Activated T-helper 1 cell treated with anti-CD3 and anti-CD28 coated beads, Interleukin-12 subunit alpha, Interleukin-12 subunit beta, Interleukin-2, Interleukin-4 antibody, amounts not matched to agents 30 ng/mL and 10 ng/mL and 1 ng/mL, durations not matched to agents 14 hours and 24 hours and 36 hours (primary cell): ENCODE measurements around the gene CD14. TPM values are rescaled to one million over a fixed set of nuclear protein-coding genes. Genes with fewer than 3 reads are reported as not detected.
"Not testable (repeated sequence)": the region's sequence is repeated elsewhere in the genome, so short reads cannot be mapped to it uniquely, and the experiment has no call there.

ENCODE experiments used
- DNase-seq: peaks from one replicate; pipeline ENCODE4 v3.0.0; 2021; ENCODE audit warnings: low spot score
- H3K27ac Mint-ChIP-seq: one replicate; pipeline ENCODE4 v1.8.0; 2021; ENCODE audit warnings: mild to moderate bottlenecking, mixed read lengths
- H3K27me3 Mint-ChIP-seq: one replicate; pipeline ENCODE4 v1.8.0; 2022; ENCODE audit warnings: mild to moderate bottlenecking, moderate library complexity, mixed read lengths; ENCODE audit not compliant: insufficient read depth
- H3K36me3 Mint-ChIP-seq: one replicate; pipeline ENCODE4 v1.8.0; 2021; ENCODE audit warnings: low read depth, mixed read lengths
- H3K4me1 Mint-ChIP-seq: one replicate; pipeline ENCODE4 v1.8.0; 2021; ENCODE audit warnings: low read depth, mixed read lengths
- H3K4me3 Mint-ChIP-seq: one replicate; pipeline ENCODE4 v1.8.0; 2021; ENCODE audit warnings: mild to moderate bottlenecking, moderate library complexity, mixed read lengths
- H3K9me3 Mint-ChIP-seq: one replicate; pipeline ENCODE4 v1.8.0; 2021; ENCODE audit warnings: mixed read lengths
- intact Hi-C: fragments of 100-400 bp; cut with micrococcal nuclease; formaldehyde crosslinking; loops from one replicate; pipeline ENCODE4 v1.15.1; 2024
- total RNA-seq: library from RNA; stranded (reverse); gene quantifications from 2 replicates; pipeline ENCODE4 v1.2.3, GENCODE V29; 2022

The CD14 gene
- total RNA-seq, 1 donor from 2014 or later = 0.62 TPM

DNA sequence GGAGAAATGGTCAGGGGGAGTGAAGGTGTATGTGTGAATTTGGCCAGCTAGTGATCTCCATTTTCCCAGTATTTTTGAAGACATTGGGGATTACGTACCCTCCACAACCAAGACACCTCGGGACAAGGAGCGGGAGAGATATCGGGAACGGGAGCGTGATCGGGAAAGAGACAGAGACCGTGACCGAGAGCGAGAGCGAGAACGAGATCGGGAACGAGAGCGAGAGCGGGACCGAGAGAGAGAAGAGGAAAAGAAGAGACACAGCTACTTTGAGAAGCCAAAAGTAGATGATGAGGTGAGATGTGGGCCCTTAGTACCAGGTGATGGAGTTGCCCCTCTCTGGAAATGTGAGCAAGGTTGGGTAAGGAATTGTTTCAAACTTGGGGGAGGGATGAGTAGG is 25.9 kb upstream of the CD14 start:
- H3K27ac Mint-ChIP-seq = no peak overlapping the region
- peaks cover 58% of the 10 kb centered on the region for H3K36me3 Mint-ChIP-seq
- H3K27me3 Mint-ChIP-seq = no peaks in the 10 kb centered on the region
- H3K4me1 Mint-ChIP-seq = no peaks in the 10 kb centered on the region
- no peaks in the 10 kb centered on the region for H3K9me3 Mint-ChIP-seq
- no peak overlapping the region for H3K4me3 Mint-ChIP-seq
- no peak for DNase-seq
- intact Hi-C loops = no loop called here

DNA sequence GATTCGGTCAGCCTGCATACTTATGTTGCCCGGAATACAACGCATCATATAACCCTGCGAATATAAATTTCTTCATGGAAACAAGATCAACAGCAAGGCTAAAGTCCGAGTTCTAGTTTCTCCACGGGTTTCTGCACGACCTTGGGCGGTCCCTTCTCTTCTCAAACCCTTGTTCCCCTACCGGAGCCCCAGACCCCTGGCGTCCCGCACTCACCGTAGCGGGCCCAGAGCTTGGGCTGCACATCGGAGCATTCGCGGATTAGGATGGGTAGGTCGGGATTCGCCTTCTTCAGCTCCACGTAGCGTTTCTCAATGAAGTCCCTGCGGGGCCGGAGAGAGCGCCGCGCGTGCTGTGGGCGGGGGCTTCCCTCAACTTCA is 14.1 kb upstream of the CD14 start:
- Mint-ChIP-seq H3K36me3 (peaks cover 40% of the 10 kb centered on the region), H3K4me1 (peaks cover 38% of the 10 kb centered on the region), H3K4me3 (peak overlapping the region; percentile 99), H3K27me3 (no peaks in the 10 kb centered on the region), H3K9me3 (no peaks in the 10 kb centered on the region), H3K27ac (peak overlapping the region; percentile 97)
- no peak for DNase-seq
- intact Hi-C loops = loop anchor here (1.0 to 10.0 kb wide), 11 partner anchors 8 to 1352 kb away; partner anchors contain the start of genes ANKHD1, APBB3, CYSTM1 and EIF4EBP3

DNA sequence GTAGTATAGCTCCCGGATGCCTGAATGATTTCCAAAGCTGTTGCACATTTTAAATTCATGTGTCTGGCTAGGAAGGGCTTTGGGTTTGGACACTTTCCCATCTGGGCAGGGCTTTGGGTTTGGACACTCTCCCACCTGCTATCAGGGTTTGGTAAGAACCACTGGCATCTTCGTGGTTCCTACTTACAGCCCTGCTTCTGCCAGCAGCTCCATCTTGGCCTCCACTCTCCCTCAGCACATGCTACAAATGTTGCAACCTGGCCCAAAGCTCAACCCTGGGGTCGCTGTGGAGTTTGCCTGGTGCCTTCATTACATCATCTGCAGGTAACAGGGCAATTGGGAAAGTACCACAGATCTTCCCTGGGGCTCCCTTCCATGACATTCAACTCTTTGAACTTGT is 9.7 kb upstream of the CD14 start:
- Mint-ChIP-seq H3K4me3 (no peak overlapping the region), H3K27ac (no peak overlapping the region), H3K27me3 (no peaks in the 10 kb centered on the region), H3K4me1 (peaks cover 52% of the 10 kb centered on the region), H3K9me3 (no peaks in the 10 kb centered on the region), H3K36me3 (peaks cover 42% of the 10 kb centered on the region)
- intact Hi-C loops = loop anchor here (10.0 kb wide), 1 partner anchor 1348 kb away; the partner anchor contains the start of gene MATR3
- DNase-seq = no peak

DNA sequence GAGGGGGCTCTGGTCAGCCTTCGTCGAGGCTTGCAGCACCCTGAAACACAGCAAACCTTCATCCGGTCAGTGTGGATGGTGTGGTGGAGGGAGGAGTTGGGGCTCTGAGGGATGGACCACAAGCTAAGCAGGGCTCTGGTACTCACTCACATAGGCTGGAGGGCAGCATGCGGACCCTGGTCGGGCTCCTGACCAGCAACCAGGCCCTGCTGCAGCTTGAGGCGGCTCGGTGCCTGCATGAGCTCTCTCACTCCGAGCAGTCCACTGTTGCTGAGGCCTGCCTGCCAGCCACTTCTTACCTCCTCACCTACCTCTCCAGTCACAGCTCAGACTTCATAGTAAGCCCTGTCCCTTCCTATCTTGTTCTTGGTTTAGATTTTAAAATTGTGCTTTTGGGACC is 8.7 kb upstream of the CD14 start:
- DNase-seq = no peak
- Mint-ChIP-seq H3K4me1 (peaks cover 52% of the 10 kb centered on the region), H3K9me3 (no peaks in the 10 kb centered on the region), H3K27me3 (peaks cover 2% of the 10 kb centered on the region), H3K27ac (no peak overlapping the region), H3K4me3 (no peak overlapping the region), H3K36me3 (peaks cover 42% of the 10 kb centered on the region)
- intact Hi-C loops = loop anchor here (10.0 kb wide), 1 partner anchor 1347 kb away; the partner anchor contains the start of gene MATR3

DNA sequence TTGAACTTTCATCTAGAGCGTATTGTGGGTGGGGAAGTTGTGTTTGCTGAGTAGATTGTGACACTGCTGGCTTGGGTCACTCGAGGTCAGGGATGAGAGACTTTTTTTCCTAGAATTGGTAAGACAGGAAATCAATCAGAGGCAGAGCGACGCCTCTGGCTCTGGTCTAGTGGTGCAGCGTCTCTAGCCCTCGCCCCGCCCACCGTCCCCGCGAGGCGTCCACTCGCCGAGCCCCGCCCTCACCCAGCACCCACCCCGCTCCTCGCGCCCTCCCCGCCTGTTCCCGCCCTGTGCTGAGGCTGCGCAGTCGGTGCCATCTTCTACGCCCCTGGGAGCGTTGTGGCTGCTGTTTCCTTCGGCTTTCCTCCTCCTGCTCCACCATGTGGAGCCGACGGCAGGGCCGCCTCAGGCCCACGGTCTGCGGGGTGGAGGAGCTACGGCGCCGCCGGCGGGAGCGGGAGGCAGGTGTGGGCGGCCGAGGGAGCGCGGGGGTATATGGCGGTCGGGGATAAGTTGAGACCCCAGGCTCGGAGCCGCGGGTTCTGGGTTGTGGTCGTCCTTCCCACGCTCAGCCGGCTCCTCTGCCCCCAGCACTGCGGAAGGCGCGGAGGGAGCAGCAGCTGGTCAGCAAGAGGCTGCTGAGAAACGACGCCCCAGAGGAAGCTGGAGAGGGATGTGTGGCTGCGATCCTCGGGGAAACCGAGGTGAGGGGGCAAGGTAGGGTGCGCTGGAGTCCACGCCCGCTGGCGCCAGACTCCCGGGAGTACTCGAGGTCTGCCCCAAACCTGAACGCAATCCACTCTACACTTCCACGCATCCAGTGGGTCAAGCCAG is 6.4 kb upstream of the CD14 start, which contains the start of gene TMCO6:
TMCO6 (plus strand) TSS at position 304 of the 834 bp plus-strand sequence; CDS start at position 381, 77 bp downstream.
- H3K27me3 Mint-ChIP-seq = peaks cover 2% of the 10 kb centered on the region
- peak within 1 kb of the TSS; percentile 93 for H3K4me3 Mint-ChIP-seq
- peak within 1 kb of the TSS; percentile 97 for H3K27ac Mint-ChIP-seq
- H3K36me3 Mint-ChIP-seq = peaks cover 26% of the 10 kb centered on the region
- intact Hi-C loops = loop anchor here (1.0 to 10.0 kb wide), 11 partner anchors 8 to 525 kb away; partner anchors contain the start of genes ANKHD1, APBB3, EIF4EBP3 and HARS1
- H3K9me3 Mint-ChIP-seq = no peaks in the 10 kb centered on the region
- H3K4me1 Mint-ChIP-seq = peaks cover 31% of the 10 kb centered on the region
- DNase-seq = peak; percentile 91

DNA sequence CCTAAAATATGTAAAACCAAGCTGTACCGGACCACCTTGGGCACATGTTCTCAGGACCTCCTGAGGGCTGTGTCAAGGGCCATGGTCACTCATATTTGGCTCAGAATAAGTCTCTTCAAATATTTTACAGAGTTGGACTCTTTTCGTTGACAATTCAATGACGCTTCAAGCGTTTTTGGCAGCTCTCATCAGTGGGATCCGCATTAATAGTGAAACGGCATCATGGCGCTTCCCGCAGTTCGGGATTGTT is 5.8 kb upstream of the CD14 start:
- H3K9me3 Mint-ChIP-seq, H3K27me3 Mint-ChIP-seq, DNase-seq: not testable (repeated sequence)
- intact Hi-C loops = loop anchor here (1.0 to 10.0 kb wide), 11 partner anchors 8 to 524 kb away; partner anchors contain the start of genes ANKHD1, APBB3, EIF4EBP3 and HARS1
- Mint-ChIP-seq H3K27ac (peak overlapping the region; percentile 97), H3K4me3 (peak overlapping the region; percentile 93), H3K4me1 (peaks cover 28% of the 10 kb centered on the region), H3K36me3 (peaks cover 22% of the 10 kb centered on the region)

DNA sequence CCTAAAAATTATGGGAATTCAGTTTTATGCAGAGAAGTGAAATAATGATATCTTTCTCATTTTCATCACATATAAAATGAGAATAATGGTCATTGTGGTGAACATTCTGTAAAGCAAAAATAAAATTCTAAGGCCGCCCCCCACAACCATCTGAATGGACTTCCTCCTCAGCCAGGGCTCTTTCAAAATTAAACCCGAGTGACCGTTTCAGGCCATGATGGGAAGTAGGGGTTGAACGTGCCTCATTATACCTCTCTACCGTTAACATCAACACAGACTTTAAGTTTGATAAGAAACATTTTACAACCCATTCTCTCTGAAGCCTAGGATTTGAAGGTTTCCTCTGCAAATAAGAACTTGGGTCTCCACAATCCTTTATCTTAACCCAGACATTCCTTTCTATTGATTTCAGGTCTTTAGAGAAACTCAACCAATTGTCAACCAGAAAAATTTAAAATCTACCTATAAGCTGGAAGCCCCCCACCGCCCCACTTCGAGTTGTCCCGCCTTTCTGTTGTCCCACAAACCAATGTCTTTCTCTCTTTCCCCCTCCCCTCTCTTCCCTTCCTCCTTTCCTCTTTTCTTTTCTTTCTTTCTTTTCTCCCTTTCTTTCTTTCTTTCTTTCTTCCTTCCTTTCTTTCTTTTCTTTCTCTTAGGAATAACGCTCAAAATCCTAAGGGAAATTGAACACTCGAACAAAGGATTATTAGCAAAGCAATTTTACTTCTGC is 4.6 kb upstream of the CD14 start:
- intact Hi-C loops = loop anchor here (5.0 to 10.0 kb wide), 3 partner anchors 215 to 523 kb away; partner anchors contain the start of gene PURA
- no peak overlapping the region for H3K4me3 Mint-ChIP-seq
- peak overlapping the region; percentile 91 for H3K27ac Mint-ChIP-seq
- peaks cover 8% of the 10 kb centered on the region for H3K27me3 Mint-ChIP-seq
- H3K36me3 Mint-ChIP-seq = peaks cover 22% of the 10 kb centered on the region
- no peaks in the 10 kb centered on the region for H3K9me3 Mint-ChIP-seq
- no peak for DNase-seq
- peaks cover 37% of the 10 kb centered on the region for H3K4me1 Mint-ChIP-seq

DNA sequence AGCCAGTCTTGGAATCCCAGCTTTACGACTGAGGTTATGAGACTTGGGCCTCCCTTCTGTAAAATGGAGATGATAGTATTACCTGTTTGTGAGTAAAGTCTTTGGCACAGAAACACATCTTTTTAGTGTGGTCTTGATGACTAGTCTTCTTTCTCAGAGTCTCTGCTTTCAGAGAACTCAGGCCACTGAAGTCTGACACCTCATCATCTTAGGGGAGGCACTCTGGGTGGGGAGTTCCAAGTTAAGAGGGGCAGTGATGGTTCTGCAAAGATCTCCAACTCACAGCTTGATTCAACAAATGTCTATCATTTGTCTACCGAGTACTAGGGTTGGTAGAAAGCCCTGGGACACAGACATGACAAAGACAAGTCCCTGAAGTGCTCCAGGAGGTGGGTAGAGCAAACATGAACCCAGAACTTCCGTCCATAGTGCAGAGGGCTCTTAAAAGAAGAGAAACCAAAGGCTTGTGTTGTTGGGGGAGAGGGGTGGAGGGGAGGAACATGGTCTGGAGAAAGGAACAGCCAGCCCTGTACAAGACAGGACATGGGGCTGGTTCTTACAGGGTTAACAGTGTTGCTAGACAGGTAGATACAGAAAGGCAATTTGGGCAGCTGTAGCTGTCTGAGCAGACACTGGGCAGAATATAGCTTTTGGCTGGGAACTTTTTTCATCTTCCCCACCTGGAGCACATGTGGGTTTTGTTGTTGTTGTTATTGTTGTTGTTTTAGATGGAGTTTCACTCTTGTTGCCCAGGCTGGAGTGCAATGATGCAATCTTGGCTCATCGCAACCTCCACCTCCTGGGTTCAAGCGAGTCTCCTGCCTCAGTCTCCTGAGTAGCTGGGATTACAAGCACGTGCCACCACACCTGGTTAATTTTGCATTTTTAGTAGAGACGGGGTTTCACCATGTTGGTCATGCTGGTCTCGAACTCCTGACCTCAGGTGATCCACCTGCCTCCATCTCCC is 2.6 kb upstream of the CD14 start:
- Mint-ChIP-seq H3K27me3 (peaks cover 20% of the 10 kb centered on the region), H3K9me3 (no peaks in the 10 kb centered on the region), H3K27ac (no peak overlapping the region), H3K4me3 (no peak overlapping the region), H3K36me3 (peaks cover 13% of the 10 kb centered on the region), H3K4me1 (peaks cover 36% of the 10 kb centered on the region)
- intact Hi-C loops = loop anchor here (1.0 to 10.0 kb wide), 8 partner anchors 71 to 521 kb away; partner anchors contain the start of genes ANKHD1, APBB3, EIF4EBP3 and PURA
- DNase-seq = no peak

DNA sequence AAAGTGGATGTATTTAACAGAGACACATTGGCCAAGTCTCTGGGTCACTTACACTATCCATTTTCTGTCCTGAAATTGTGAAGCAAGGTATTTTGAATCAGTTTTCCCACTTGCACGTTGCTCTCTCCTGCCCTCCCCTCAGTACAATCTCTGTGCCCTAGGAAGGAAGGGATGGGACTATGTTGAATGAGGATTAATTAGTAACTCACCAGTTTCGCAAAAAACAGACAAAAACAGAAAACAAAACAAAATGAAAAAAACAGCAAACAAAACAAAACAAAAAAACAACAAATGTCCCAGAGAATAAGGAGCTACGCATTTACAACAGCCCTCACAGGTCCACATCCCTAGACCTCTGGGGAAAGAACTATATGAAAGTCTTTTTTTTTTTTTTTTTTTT is 1.1 kb upstream of the CD14 start:
- peaks cover 9% of the 10 kb centered on the region for H3K36me3 Mint-ChIP-seq
- peaks cover 20% of the 10 kb centered on the region for H3K27me3 Mint-ChIP-seq
- DNase-seq = no peak
- peaks cover 29% of the 10 kb centered on the region for H3K4me1 Mint-ChIP-seq
- peak overlapping the region; percentile 50 for H3K4me3 Mint-ChIP-seq
- intact Hi-C loops = loop anchor here (10.0 kb wide), 1 partner anchor 519 kb away; the partner anchor contains the start of gene PURA
- H3K27ac Mint-ChIP-seq = no peak overlapping the region
- H3K9me3 Mint-ChIP-seq = no peaks in the 10 kb centered on the region

DNA sequence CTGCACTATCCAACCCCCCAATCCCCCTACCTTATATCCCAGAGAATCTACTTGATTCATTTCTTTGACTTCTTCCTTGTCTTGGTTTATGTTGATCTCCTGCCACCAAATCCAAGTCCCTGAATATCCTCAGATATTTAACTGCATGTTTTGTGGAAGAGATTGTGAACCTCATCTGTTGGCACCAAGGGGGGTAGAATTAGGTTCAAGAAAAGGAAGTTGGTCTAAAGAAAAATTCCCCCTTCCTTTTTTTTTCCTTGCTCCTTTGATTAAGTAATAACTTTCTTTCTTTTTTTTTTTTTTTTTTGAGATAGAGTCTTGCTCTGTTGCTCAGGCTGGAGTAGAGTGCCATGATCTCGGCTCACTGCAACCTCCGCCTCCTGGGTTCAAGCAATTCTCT is 526 bp upstream of the CD14 start:
- peaks cover 7% of the 10 kb centered on the region for H3K36me3 Mint-ChIP-seq
- H3K9me3 Mint-ChIP-seq = no peaks in the 10 kb centered on the region
- H3K4me1 Mint-ChIP-seq = peaks cover 23% of the 10 kb centered on the region
- no peak overlapping the region for H3K27ac Mint-ChIP-seq
- intact Hi-C loops = loop anchor here (10.0 kb wide), 1 partner anchor 519 kb away; the partner anchor contains the start of gene PURA
- peaks cover 20% of the 10 kb centered on the region for H3K27me3 Mint-ChIP-seq
- DNase-seq = no peak
- H3K4me3 Mint-ChIP-seq = peak overlapping the region; percentile 83

DNA sequence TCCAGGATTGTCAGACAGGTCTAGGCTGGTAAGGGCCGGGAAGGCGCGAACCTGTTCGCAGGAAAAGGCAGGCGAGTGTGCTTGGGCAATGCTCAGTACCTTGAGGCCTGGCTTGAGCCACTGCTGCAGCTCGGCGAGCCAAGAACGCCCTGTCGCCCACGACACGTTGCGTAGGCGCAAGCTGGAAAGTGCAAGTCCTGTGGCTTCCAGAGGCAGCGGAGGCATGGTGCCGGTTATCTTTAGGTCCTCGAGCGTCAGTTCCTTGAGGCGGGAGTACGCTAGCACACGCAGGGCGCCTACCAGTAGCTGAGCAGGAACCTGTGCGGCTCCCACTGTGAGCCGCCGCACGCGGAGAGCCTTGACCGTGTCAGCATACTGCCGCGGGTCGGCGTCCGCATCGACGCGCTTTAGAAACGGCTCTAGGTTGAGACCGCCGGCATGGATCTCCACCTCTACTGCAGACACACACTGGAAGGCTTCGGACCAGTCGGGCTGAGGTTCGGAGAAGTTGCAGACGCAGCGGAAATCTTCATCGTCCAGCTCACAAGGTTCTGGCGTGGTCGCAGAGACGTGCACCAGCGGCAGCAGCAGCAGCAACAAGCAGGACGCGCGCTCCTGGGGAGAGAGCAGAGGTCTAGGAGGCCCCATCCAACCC is 482 bp downstream of the CD14 start:
- Mint-ChIP-seq H3K27ac (peak overlapping the region; percentile 23), H3K27me3 (peaks cover 21% of the 10 kb centered on the region), H3K4me1 (peaks cover 17% of the 10 kb centered on the region), H3K9me3 (peaks cover 8% of the 10 kb centered on the region), H3K4me3 (peak overlapping the region; percentile 83), H3K36me3 (peaks cover 5% of the 10 kb centered on the region)
- intact Hi-C loops = loop anchor here (10.0 kb wide), 1 partner anchor 518 kb away; the partner anchor contains the start of gene PURA
- DNase-seq = peak; percentile 30
